Activated CD4-positive, alpha-beta T cell treated with anti-CD3 and anti-CD28 coated beads for 24 hours (primary cell): ENCODE data around the gene PGP.
"Not testable (repeated sequence)": the region's sequence is repeated elsewhere in the genome, so short reads cannot be mapped to it uniquely, and the experiment has no call there.

ENCODE experiments used
- DNase-seq, 2 donors: peaks; one replicate each; pipeline ENCODE4 v3.0.0-alpha.2; 2020; ENCODE audit warnings: low read depth in 2 of 2

Gene PGP

GRCh38 chr16:2214719-2214968 lies at the start of gene PGP:
TSS of gene PGP (minus strand) at chr16:2214840. CDS start at chr16:2214777, 63 bp downstream.
- no peak for DNase-seq

- DNase-seq = not testable (repeated sequence)
Observed at GRCh38 chr16:2263026-2263425, 48.4 kb upstream of the PGP start.

GRCh38 chr16:2260250-2260649 lies 45.6 kb upstream of the PGP start:
- no peak for DNase-seq

GRCh38 chr16:2258530-2258929 lies 43.9 kb upstream of the PGP start:
- not testable (repeated sequence) for DNase-seq

- no peak for DNase-seq
Observed at GRCh38 chr16:2257726-2258125, 43.1 kb upstream of the PGP start.

- DNase-seq = no peak
Observed at GRCh38 chr16:2256531-2257140, 42.0 kb upstream of the PGP start.

- no peak for DNase-seq
Observed at GRCh38 chr16:2253293-2253692, 38.7 kb upstream of the PGP start.

GRCh38 chr16:2252806-2253148 lies 38.1 kb upstream of the PGP start:
- no peak for DNase-seq

- peak; percentile 62 to 77 for DNase-seq
Observed at GRCh38 chr16:2251296-2252111, 36.9 kb upstream of the PGP start, which contains the start of gene ECI1. TSS of gene ECI1 (minus strand) at chr16:2251587. CDS start at chr16:2251566, 21 bp downstream.

GRCh38 chr16:2250652-2251295 lies 36.1 kb upstream of the PGP start:
- peak in 1 of 2 donors; percentile 39 for DNase-seq

GRCh38 chr16:2246301-2246885 lies 31.8 kb upstream of the PGP start:
- no peak for DNase-seq

- DNase-seq = no peak
Observed at GRCh38 chr16:2244926-2245795, 30.5 kb upstream of the PGP start.

- no peak for DNase-seq
Observed at GRCh38 chr16:2244301-2244700, 29.7 kb upstream of the PGP start.

- DNase-seq = no peak
Observed at GRCh38 chr16:2243781-2244180, 29.1 kb upstream of the PGP start.

GRCh38 chr16:2243031-2243528 lies 28.4 kb upstream of the PGP start:
- DNase-seq = no peak

GRCh38 chr16:2242598-2242997 lies 28.0 kb upstream of the PGP start:
- DNase-seq = no peak

- DNase-seq = not testable (repeated sequence)
Observed at GRCh38 chr16:2240331-2240730, 25.7 kb upstream of the PGP start.

- no peak for DNase-seq
Observed at GRCh38 chr16:2238838-2239675, 24.4 kb upstream of the PGP start.

GRCh38 chr16:2238150-2238837 lies 23.7 kb upstream of the PGP start:
- DNase-seq = no peak
